ENCODE data around the gene LIPC. TPM values are rescaled to one million over a fixed set of nuclear protein-coding genes. Genes with fewer than 3 reads are reported as not detected.

Gene LIPC
- total and polyA plus RNA-seq, 2 experiments from 2014 or later = not detected

GRCh38 chr15:58401991-58402649 lies 29.7 kb upstream of the LIPC start:
- no peaks in the 10 kb centered on the region for H3K9me2 ChIP-seq (ENCODE audit: insufficient read depth)
- no peaks in the 10 kb centered on the region for H3F3A ChIP-seq (replicated peaks; ENCODE audit: low read depth)
- H3K36me3 Mint-ChIP-seq (ENCODE audit: low read depth) = no peaks in the 10 kb centered on the region
- DNase-seq (ENCODE audit: low spot score) (no peak), ATAC-seq (no peak)
- H3K4me3 Mint-ChIP-seq = no peak overlapping the region
- no peaks in the 10 kb centered on the region for H4K20me1 ChIP-seq (replicated peaks; ENCODE audit: insufficient read depth)
- no peak overlapping the region for H3K27ac Mint-ChIP-seq
- no peak overlapping the region for H2AFZ ChIP-seq
- H3K36me3 ChIP-seq (ENCODE audit: insufficient read depth) = no peaks in the 10 kb centered on the region
- no peaks in the 10 kb centered on the region for H3K4me1 ChIP-seq (ENCODE audit: insufficient read depth)
- H3K79me2 ChIP-seq (replicated peaks; ENCODE audit: insufficient read depth) = no peaks in the 10 kb centered on the region
- no peak overlapping the region for H3K4me2 ChIP-seq
- peaks cover 2% of the 10 kb centered on the region for H3K27me3 Mint-ChIP-seq (ENCODE audit: insufficient read depth, low read depth, poor library complexity)
- no peak overlapping the region for H3K27ac ChIP-seq (ENCODE audit: low read depth)
- peaks cover 10% of the 10 kb centered on the region; the same call in 2 of the 3 replicates for H3K4me1 Mint-ChIP-seq
- no peaks in the 10 kb centered on the region for H3K27me3 ChIP-seq (ENCODE audit: insufficient read depth)
- no peak overlapping the region for H3K4me3 ChIP-seq
- H3K9me3 Mint-ChIP-seq = no peaks in the 10 kb centered on the region
- no peak for TF ChIP-seq ZNF114 (CRISPR knock-in tag; IDR thresholded peaks at IDR 0.05)
- TF ChIP-seq JUNB (IDR thresholded peaks at IDR 0.05; ENCODE audit: unreplicated experiment) = no peak
- TF ChIP-seq, protein P1, sequence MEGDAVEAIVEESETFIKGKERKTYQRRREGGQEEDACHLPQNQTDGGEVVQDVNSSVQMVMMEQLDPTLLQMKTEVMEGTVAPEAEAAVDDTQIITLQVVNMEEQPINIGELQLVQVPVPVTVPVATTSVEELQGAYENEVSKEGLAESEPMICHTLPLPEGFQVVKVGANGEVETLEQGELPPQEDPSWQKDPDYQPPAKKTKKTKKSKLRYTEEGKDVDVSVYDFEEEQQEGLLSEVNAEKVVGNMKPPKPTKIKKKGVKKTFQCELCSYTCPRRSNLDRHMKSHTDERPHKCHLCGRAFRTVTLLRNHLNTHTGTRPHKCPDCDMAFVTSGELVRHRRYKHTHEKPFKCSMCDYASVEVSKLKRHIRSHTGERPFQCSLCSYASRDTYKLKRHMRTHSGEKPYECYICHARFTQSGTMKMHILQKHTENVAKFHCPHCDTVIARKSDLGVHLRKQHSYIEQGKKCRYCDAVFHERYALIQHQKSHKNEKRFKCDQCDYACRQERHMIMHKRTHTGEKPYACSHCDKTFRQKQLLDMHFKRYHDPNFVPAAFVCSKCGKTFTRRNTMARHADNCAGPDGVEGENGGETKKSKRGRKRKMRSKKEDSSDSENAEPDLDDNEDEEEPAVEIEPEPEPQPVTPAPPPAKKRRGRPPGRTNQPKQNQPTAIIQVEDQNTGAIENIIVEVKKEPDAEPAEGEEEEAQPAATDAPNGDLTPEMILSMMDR (conservative IDR thresholded peaks at IDR 0.05; ENCODE audit: low read depth in 2 of 2) = no peak
- TF ChIP-seq, protein P2, sequence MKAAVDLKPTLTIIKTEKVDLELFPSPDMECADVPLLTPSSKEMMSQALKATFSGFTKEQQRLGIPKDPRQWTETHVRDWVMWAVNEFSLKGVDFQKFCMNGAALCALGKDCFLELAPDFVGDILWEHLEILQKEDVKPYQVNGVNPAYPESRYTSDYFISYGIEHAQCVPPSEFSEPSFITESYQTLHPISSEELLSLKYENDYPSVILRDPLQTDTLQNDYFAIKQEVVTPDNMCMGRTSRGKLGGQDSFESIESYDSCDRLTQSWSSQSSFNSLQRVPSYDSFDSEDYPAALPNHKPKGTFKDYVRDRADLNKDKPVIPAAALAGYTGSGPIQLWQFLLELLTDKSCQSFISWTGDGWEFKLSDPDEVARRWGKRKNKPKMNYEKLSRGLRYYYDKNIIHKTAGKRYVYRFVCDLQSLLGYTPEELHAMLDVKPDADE (IDR thresholded peaks at IDR 0.05) = no peak
- TF ChIP-seq ZNF331 (CRISPR knock-in tag; IDR thresholded peaks at IDR 0.05; ENCODE audit: low read depth) = no peak
- TF ChIP-seq REST (IDR thresholded peaks at IDR 0.05; ENCODE audit: unreplicated experiment) = no peak
- TF ChIP-seq STAT1 (IDR thresholded peaks at IDR 0.05; ENCODE audit: unreplicated experiment) = no peak
- TF ChIP-seq, protein P3, sequence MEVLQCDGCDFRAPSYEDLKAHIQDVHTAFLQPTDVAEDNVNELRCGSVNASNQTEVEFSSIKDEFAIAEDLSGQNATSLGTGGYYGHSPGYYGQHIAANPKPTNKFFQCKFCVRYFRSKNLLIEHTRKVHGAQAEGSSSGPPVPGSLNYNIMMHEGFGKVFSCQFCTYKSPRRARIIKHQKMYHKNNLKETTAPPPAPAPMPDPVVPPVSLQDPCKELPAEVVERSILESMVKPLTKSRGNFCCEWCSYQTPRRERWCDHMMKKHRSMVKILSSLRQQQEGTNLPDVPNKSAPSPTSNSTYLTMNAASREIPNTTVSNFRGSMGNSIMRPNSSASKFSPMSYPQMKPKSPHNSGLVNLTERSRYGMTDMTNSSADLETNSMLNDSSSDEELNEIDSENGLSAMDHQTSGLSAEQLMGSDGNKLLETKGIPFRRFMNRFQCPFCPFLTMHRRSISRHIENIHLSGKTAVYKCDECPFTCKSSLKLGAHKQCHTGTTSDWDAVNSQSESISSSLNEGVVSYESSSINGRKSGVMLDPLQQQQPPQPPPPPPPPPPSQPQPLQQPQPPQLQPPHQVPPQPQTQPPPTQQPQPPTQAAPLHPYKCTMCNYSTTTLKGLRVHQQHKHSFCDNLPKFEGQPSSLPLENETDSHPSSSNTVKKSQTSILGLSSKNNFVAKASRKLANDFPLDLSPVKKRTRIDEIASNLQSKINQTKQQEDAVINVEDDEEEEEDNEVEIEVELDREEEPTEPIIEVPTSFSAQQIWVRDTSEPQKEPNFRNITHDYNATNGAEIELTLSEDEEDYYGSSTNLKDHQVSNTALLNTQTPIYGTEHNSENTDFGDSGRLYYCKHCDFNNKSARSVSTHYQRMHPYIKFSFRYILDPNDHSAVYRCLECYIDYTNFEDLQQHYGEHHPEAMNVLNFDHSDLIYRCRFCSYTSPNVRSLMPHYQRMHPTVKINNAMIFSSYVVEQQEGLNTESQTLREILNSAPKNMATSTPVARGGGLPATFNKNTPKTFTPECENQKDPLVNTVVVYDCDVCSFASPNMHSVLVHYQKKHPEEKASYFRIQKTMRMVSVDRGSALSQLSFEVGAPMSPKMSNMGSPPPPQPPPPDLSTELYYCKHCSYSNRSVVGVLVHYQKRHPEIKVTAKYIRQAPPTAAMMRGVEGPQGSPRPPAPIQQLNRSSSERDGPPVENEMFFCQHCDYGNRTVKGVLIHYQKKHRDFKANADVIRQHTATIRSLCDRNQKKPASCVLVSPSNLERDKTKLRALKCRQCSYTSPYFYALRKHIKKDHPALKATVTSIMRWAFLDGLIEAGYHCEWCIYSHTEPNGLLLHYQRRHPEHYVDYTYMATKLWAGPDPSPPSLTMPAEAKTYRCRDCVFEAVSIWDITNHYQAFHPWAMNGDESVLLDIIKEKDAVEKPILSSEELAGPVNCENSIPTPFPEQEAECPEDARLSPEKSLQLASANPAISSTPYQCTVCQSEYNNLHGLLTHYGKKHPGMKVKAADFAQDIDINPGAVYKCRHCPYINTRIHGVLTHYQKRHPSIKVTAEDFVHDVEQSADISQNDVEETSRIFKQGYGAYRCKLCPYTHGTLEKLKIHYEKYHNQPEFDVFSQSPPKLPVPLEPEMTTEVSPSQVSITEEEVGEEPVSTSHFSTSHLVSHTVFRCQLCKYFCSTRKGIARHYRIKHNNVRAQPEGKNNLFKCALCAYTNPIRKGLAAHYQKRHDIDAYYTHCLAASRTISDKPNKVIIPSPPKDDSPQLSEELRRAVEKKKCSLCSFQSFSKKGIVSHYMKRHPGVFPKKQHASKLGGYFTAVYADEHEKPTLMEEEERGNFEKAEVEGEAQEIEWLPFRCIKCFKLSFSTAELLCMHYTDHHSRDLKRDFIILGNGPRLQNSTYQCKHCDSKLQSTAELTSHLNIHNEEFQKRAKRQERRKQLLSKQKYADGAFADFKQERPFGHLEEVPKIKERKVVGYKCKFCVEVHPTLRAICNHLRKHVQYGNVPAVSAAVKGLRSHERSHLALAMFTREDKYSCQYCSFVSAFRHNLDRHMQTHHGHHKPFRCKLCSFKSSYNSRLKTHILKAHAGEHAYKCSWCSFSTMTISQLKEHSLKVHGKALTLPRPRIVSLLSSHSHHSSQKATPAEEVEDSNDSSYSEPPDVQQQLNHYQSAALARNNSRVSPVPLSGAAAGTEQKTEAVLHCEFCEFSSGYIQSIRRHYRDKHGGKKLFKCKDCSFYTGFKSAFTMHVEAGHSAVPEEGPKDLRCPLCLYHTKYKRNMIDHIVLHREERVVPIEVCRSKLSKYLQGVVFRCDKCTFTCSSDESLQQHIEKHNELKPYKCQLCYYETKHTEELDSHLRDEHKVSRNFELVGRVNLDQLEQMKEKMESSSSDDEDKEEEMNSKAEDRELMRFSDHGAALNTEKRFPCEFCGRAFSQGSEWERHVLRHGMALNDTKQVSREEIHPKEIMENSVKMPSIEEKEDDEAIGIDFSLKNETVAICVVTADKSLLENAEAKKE (CRISPR knock-in tag; IDR thresholded peaks at IDR 0.05) = no peak
- no peak for TF ChIP-seq NANOG (IDR thresholded peaks at IDR 0.05; ENCODE audit: borderline replicate concordance)
- TF ChIP-seq EZH2phosphoT487 (IDR thresholded peaks at IDR 0.05; ENCODE audit: unreplicated experiment) = no peak
- TF ChIP-seq EZH2 (IDR thresholded peaks at IDR 0.05; ENCODE audit: low read depth, unreplicated experiment) = no peak
- no peak for TF ChIP-seq CREB1 (CRISPR knock-in tag; IDR thresholded peaks at IDR 0.05; ENCODE audit: low read depth)
- no peak for TF ChIP-seq POLR2AphosphoS5 (IDR thresholded peaks at IDR 0.05; ENCODE audit: low read depth)
